ENCODE measurements around the gene LCA5L.

DNA sequence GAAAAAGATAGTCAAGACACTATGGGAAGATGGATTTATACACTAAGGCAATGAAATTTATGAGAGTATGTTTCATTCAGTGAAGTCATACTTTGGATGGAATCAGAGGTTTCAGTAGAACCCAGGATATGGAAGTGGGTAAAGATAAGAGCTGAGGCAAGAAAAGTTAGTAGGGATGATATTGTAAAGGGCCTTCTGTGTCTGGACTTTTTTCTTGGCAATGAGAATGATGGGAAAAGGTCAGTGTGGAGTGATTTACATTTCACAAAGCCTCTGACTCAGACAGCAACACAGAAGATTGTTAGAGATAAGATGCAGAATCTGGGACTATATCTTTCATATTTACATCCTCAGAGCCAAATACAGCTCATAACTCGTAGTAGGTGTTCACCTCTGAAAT is 38.3 kb upstream of the LCA5L start:
- TF ChIP-seq CTCF (IDR thresholded peaks at IDR 0.05; ENCODE audit: poor library complexity) (no peak), EZH2 (IDR thresholded peaks at IDR 0.05; ENCODE audit: borderline replicate concordance) (no peak)

All from hepatocyte (in vitro differentiated cells).